Hepatocyte (in vitro differentiated cells): ENCODE measurements around the gene CYBA.

Source experiments
- EZH2 ChIP-seq: fragments of 200-600 bp; sonication (generic); IDR thresholded peaks from 2 replicates; pipeline ENCODE4 v1.6.1; 2016; ENCODE audit warnings: antibody characterized with exemption, mild to moderate bottlenecking, borderline replicate concordance
- EZH2phosphoT487 ChIP-seq: fragments of 200-600 bp; sonication (generic); IDR thresholded peaks from one replicate; pipeline ENCODE4 v1.6.1; 2018; ENCODE audit warnings: antibody characterized with exemption, mild to moderate bottlenecking, low read depth, moderate library complexity; ENCODE audit not compliant: unreplicated experiment, severe bottlenecking
- TF ChIP-seq, protein P1 (sequence below): fragments of 200-600 bp; sonication (generic); IDR thresholded peaks from 2 replicates; pipeline ENCODE4 v1.5.1; 2016; ENCODE audit warnings: antibody characterized with exemption, mild to moderate bottlenecking; ENCODE audit not compliant: poor library complexity

GRCh38 chr16:88634994-88635670 is 15.7 kb downstream of the CYBA start:
- TF ChIP-seq, protein P1, sequence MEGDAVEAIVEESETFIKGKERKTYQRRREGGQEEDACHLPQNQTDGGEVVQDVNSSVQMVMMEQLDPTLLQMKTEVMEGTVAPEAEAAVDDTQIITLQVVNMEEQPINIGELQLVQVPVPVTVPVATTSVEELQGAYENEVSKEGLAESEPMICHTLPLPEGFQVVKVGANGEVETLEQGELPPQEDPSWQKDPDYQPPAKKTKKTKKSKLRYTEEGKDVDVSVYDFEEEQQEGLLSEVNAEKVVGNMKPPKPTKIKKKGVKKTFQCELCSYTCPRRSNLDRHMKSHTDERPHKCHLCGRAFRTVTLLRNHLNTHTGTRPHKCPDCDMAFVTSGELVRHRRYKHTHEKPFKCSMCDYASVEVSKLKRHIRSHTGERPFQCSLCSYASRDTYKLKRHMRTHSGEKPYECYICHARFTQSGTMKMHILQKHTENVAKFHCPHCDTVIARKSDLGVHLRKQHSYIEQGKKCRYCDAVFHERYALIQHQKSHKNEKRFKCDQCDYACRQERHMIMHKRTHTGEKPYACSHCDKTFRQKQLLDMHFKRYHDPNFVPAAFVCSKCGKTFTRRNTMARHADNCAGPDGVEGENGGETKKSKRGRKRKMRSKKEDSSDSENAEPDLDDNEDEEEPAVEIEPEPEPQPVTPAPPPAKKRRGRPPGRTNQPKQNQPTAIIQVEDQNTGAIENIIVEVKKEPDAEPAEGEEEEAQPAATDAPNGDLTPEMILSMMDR = no peak
- TF ChIP-seq EZH2 (no peak), EZH2phosphoT487 (no peak)
